SKM-1 treated with dmso at 0.1 percent for 144 hours (cell line): Measurements from ENCODE around the gene NEDD4.
A peak's percentile ranks its signal among the peaks of the same experiment; 100 is the strongest.

Experiments
- DNase-seq: peaks from one replicate; lab custom pipeline; 2025; ENCODE audit not compliant: unreplicated experiment; lab: John Stamatoyannopoulos, UW

Gene NEDD4

DNA sequence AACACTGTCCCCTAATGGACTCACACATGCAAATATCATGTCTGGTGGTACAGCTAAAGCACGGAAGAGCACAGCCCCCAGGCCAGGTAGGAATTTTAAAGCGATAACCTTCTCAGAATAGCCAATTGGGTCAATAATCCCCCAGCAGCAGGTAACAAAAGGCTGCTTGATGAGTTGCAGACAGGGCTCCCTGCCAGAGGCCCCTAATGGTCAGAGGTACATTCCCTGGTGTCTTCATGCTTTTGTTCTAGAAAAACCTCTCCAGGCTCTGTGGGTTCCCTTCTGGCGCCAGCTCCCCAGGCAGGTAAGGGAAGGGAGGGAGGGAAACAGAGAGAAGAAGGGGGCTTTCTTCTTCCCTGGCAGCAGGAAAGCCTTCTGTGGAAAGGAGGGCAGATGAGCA is 207.1 kb downstream of the NEDD4 start:
- DNase-seq = no peak

DNA sequence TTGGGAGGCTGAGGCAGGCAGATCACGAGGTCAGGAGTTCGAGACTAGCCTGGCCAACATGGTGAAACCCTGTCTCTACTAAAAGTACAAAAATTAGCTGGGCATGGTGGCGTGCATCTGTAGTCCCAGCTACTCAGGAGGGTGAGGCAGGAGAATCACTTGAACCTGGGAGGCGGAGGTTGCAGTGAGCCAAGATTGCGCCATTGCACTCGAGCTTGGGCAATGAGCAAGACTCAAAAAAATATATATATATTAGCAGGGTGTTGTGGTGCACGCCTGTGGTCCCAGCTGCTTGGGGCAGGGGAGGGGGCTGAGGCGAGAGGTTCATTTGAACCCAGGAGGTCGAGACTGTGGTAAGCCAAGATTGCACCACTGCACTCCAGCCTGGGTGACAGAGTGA is 207.8 kb downstream of the NEDD4 start:
- peak; percentile 16 for DNase-seq

DNA sequence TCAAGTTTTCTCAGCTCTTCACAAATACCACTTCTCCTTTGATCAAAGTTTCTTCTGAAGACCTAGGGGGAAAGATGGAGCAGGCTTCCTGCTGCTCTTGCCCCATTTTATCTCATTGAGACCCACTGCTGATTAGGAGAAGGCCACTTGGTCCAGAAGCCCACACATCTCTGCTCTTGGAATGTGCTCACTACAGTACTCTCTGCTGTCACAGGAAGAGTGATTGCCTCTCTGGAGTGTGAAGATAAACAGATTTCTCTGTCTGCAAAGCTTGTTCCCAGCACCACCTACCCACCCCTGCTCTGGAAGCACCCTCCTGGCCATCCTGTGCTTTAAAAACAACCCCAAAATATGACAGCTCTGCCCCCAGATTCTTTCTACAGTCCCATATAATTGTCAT is 209.1 kb downstream of the NEDD4 start:
- no peak for DNase-seq

DNA sequence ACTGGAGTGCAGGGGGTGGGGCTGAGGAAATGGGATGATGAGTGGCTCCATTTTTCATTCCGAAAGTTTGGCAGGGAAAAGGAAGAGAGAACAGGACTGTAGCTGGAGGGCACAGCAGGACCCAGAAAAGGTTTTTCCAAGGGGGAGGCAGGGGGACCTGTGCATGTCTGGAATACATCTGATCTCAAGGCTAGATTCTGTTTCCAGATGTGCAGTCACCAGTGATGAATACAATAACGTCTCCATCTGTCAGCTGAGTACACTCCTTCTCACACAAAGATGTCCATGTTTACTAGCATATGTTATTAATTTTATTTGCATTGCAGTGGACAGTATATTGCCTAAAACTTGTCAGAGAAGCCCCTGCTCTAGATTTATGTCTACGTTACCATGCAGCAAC is 210.5 kb downstream of the NEDD4 start:
- DNase-seq = no peak

DNA sequence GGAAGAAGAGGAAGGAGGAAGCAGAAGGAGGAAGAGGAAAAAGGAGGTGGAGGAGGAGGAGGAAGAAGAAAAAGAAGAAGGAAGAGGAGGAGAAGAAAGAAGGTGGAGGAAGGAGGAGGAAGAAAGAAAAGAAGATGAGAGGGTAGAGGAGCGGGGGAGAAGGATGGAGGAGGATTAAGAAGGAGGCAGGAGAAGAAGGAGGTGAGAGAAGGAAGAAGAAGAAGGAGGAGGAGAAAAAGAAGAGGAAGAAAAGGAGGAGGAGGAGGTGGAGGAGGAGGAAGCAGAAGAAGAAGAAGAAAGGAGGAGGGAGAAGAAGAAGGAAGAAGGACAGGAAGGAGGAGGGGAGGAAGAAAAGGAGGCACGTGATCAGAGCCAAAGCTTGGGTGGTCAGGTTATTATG is 213.1 kb downstream of the NEDD4 start:
- no peak for DNase-seq

DNA sequence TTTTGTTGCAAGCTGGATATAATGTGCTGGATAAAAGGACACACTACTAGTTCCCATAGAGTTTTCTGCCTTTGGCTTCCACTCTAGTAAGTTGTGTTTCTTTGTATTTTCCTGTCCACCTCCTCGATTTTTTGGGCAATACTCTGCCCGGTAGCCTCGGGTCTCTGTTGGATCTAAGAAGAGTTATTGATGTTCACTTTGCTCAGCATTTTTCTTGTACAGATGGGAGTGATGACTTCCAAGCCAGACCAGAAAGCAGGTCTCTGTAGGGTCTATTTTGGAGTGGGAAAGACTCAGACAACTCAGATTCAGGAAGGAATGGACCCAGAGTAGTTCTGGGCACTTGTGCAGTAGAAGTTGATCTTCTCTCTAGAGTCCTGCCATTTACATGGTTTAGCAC is 214.5 kb downstream of the NEDD4 start:
- DNase-seq = no peak
